ENCODE results near the gene L3MBTL4. TPM values are rescaled to one million over a fixed set of nuclear protein-coding genes. Genes with fewer than 3 reads are reported as not detected.

The L3MBTL4 gene
- total RNA-seq = 10 to 100 TPM in 1 of 2 donors, 1 to 10 TPM in 1; 4.1 to 10.2 TPM

DNA sequence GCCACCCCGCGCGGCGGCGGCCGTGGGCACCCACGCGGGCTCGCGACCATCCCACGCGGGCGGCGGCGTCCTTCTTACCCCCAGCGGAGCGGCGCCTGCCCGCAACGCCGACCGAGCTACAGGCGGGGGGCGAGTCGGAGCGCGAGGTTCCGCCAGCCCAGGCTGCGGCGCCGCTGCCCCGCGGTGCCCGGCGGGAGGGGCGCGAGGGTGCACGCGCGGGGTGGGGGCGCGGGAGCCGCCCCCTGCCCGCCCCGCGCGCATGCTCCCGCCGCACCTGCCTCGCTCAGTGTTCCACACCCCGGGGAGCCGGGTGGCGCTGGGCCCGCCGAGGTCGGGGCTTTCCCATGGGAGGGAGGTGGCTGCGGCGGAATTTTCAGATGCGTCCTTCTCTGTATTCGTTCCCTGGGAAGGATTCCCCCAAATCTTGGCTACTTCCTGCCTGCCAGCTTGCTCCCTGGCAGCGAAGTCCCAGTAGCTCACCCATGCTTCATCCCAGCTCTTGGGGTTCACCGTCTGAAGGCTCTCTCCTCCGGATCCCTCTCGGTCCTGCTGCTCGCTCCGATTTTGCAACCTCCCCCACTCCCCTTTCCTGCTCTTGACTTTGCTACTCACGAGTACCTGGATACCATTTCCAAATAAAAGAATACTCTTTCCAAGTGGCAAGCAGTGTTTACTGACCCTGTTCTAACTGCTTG lies at the start of gene L3MBTL4:
TSS of gene L3MBTL4 (minus strand) at position 189 of the 695 bp plus-strand sequence. CDS start 103,286 bp downstream, outside the sequence.
- H3K4me3 Mint-ChIP-seq = peak within 1 kb of the TSS; percentile 85
- DNase-seq (ENCODE audit: low spot score) = peak; percentile 84
- H3K9me3 Mint-ChIP-seq = no peaks in the 10 kb centered on the region
- H3K27ac Mint-ChIP-seq = peak within 1 kb of the TSS; percentile 78 to 96
- H3K36me3 Mint-ChIP-seq = no peaks in the 10 kb centered on the region
- peaks cover 26 to 31% of the 10 kb centered on the region in 2 donors for H3K4me1 Mint-ChIP-seq (ENCODE audit: low read depth in 2 of 2)
- ATAC-seq = peak; percentile 76 to 80
- peaks cover 0 to 3% of the 10 kb centered on the region in 2 donors for H3K27me3 Mint-ChIP-seq

DNA sequence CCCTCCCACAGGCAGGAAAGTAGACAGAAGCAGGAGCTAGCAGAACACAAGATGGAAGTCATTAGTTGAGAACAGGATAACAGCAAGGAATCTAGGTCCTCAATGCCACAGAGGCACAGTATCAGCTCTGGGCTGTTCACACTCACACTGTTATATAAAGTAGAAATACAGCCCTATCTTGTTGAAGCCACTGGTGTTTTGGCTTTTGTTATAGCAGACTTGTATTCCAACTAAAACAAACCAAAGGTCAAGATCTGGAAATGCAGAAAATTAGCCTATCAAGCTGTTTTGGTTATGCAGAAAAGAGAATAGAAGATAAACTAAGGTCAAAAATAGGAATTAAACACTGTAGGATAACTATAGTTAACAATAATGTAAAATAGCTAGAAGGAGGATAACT lies 37.5 kb upstream of the L3MBTL4 start:
- H3K9me3 Mint-ChIP-seq = no peaks in the 10 kb centered on the region
- H3K27ac Mint-ChIP-seq = no peak overlapping the region
- no peak for ATAC-seq
- H3K36me3 Mint-ChIP-seq = no peaks in the 10 kb centered on the region
- H3K4me3 Mint-ChIP-seq = no peak overlapping the region
- no peak for DNase-seq (ENCODE audit: low spot score)
- H3K27me3 Mint-ChIP-seq = peaks cover 8 to 13% of the 10 kb centered on the region in 2 donors
- H3K4me1 Mint-ChIP-seq (ENCODE audit: low read depth in 2 of 2) = peaks cover 0 to 4% of the 10 kb centered on the region in 2 donors

DNA sequence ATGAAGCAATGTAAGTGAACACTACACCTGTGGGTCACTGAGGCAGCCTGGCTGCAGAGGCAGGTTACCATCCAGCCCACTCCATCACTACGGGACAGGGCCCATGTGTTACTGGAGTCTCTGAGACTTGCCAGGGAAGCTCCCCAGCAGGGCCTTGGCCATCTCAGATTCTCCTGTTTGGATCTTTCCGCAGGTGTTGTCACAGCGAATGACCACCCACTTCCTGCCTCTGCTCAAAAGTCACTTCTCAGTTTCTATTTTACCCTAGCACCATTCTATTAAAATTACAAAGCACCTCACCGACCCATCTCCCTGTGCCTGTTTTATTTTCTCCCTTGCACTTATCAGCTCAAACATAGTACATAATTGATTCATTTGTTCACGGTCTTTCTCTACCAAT lies 34.5 kb upstream of the L3MBTL4 start:
- H3K36me3 Mint-ChIP-seq = no peaks in the 10 kb centered on the region
- no peaks in the 10 kb centered on the region for H3K4me1 Mint-ChIP-seq (ENCODE audit: low read depth in 2 of 2)
- DNase-seq (ENCODE audit: low spot score) = no peak
- H3K27ac Mint-ChIP-seq = no peak overlapping the region
- ATAC-seq = no peak
- H3K27me3 Mint-ChIP-seq = peaks cover 0 to 5% of the 10 kb centered on the region in 2 donors
- H3K4me3 Mint-ChIP-seq = no peak overlapping the region
- H3K9me3 Mint-ChIP-seq = no peaks in the 10 kb centered on the region

DNA sequence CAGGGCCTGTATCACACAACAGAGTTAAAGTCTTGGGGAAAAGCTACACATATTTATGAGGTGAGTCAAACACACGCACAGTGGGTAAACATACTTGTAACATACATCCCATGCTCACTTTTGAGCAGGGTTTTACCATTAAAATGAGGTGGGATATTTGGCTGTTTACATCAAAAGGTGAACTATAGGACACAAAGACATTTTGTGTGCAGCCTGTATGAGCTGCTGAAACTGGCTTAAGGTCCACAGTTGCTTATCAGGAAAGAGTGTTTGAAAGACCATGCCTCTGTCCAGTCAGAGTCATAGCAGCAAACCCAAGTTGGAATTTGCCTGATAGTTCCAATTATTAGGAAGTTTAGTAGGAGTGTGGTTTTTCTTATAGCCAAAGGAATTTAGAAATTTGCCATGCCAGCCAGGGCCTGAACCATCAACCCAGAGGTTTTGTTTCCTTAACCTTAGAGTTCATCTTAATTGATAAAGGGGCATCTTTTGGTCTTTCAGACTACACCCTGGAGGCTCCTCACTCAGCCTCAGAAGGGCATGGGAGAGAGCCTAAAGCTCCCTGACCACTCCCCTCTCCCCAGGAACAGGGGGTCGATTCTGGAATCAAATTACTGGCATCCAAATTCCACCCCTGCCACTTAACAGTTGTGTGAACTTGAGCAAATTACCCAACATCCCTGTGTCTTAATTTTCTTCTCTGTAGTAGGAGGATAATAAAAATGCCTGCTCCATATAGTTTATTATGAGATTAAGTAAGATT lies 29.9 kb upstream of the L3MBTL4 start:
- Mint-ChIP-seq H3K27me3 (peaks cover 12 to 16% of the 10 kb centered on the region in 2 donors), H3K4me1 (ENCODE audit: low read depth in 2 of 2) (no peaks in the 10 kb centered on the region), H3K36me3 (no peaks in the 10 kb centered on the region), H3K9me3 (no peaks in the 10 kb centered on the region), H3K4me3 (no peak overlapping the region), H3K27ac (no peak overlapping the region)
- ATAC-seq = no peak
- no peak for DNase-seq (ENCODE audit: low spot score)

DNA sequence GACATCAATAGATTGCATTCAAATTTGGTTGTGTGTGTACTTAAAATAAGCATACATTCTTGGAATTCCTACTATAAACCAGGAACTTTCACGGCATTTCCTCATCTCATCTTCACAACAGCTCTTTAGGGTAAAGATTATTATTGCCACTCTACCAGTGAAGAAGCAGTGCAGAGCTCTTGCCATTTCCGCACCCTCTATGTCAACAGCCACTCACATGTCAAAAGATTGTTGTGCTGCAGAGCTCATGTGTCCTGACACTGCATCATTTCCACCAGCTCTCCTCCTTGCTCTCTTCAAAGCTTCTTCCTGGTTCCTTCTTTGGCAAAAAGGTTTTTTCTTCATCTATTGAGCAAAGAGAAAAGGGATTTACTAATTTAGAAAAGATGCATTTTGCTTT lies 26.5 kb upstream of the L3MBTL4 start:
- peaks cover 16 to 23% of the 10 kb centered on the region in 2 donors for H3K27me3 Mint-ChIP-seq
- no peak overlapping the region for H3K27ac Mint-ChIP-seq
- no peak for DNase-seq (ENCODE audit: low spot score)
- no peaks in the 10 kb centered on the region for H3K9me3 Mint-ChIP-seq
- no peak overlapping the region for H3K4me3 Mint-ChIP-seq
- ATAC-seq = no peak
- H3K36me3 Mint-ChIP-seq = no peaks in the 10 kb centered on the region
- no peaks in the 10 kb centered on the region for H3K4me1 Mint-ChIP-seq (ENCODE audit: low read depth in 2 of 2)

DNA sequence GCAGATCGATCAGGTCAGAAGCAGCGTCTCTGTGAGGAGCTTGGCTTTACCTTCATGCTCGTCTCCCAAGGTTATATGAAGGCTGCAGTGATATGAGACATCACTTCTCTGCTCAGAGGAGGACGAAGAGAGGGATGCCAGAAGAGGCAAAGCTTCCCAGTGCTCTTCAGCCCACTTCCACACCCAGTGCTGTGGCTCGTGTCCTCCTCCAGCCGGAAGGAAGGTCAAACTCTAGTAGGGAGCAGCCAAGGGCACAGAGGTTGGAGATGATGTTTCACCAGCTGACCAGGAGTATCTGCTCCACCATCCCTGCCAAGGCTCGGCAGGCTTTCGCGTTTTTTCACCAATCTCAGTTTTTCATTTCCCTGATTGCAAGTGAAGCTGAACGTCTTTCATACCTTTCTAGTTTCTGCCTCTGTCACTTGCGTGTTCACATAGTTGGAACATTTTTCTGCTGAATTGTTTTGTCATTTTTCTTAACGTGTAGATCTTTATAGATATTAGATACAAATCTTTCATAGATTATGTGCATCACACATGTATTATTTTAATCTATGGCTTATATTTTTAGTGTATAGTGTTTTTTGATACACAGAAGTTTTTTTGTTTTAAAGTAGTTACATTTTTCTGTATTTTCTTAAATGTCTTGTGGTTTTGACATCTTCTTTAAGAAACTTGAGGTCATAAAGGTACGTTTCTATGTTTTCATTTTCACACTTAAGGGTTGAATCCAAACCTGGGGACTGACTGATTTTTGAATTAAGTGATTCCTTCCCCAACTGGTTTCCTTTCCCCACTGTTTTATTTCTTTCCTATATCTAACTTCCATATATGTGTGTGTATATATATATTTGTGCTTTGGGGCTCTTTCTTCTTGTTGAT lies 23.5 kb upstream of the L3MBTL4 start:
- no peak overlapping the region for H3K4me3 Mint-ChIP-seq
- peaks cover 18 to 23% of the 10 kb centered on the region in 2 donors for H3K27me3 Mint-ChIP-seq
- no peaks in the 10 kb centered on the region for H3K36me3 Mint-ChIP-seq
- H3K9me3 Mint-ChIP-seq = no peaks in the 10 kb centered on the region
- DNase-seq (ENCODE audit: low spot score) (no peak), ATAC-seq (no peak)
- no peak overlapping the region for H3K27ac Mint-ChIP-seq
- no peaks in the 10 kb centered on the region for H3K4me1 Mint-ChIP-seq (ENCODE audit: low read depth in 2 of 2)

DNA sequence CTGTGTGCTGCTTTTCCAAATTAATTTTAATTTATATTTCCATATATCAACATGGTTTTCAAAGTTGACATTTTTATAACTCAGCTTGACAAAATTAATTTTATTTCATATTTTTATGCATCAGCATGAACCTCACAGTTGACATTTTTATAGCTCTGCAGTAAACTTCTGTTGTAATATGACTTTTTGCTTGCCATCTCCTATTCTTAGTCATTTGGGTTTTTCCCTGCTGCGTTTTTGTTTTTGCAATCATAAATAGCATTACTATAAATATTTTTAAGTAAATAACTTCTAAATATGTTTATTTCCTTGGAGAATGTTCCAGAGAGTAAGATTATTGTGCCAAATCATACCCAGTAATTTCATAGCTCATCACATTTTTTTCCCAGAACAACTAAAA lies 21.0 kb upstream of the L3MBTL4 start:
- DNase-seq (ENCODE audit: low spot score) (no peak), ATAC-seq (no peak)
- Mint-ChIP-seq H3K4me1 (ENCODE audit: low read depth in 2 of 2) (peaks cover 0 to 4% of the 10 kb centered on the region in 2 donors), H3K27me3 (peaks cover 2 to 11% of the 10 kb centered on the region in 2 donors), H3K27ac (no peak overlapping the region), H3K36me3 (no peaks in the 10 kb centered on the region), H3K9me3 (no peaks in the 10 kb centered on the region), H3K4me3 (no peak overlapping the region)

DNA sequence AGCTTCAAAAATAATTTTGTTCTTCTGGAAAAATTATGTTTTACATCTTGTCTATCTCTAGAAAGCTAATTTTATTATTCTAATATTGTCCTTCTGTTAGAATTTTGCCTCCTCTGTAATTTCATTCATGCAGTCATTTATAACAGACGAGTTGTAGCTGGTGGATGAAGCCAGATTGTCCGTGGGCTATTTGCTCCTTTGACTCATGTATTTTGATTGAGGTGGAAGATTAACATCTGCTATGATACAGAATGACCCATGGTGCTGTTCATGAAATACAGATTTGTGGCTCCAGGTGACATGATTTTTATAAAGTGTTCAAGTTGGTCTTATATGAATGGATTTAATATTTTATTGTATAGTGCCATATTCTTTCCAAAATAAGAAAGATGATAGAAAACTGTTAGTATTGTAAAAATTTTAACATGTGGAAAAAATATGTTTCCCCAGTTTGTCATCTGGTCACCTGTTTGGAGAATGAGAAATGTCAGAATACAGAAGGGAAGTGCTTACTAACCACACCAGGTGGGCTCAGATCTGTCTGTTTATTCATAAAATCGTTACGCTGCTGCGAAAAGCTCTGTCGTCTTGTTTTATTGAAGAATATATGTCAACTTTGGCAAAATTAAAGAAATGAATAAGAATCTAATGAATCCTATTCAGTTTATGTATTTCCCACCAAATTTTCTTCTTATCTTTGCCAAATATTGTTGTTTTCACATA lies 20.4 kb upstream of the L3MBTL4 start:
- ATAC-seq = no peak
- H3K27me3 Mint-ChIP-seq = peaks cover 2 to 11% of the 10 kb centered on the region in 2 donors
- H3K36me3 Mint-ChIP-seq = no peaks in the 10 kb centered on the region
- no peak overlapping the region for H3K4me3 Mint-ChIP-seq
- no peak for DNase-seq (ENCODE audit: low spot score)
- no peak overlapping the region for H3K27ac Mint-ChIP-seq
- no peaks in the 10 kb centered on the region for H3K9me3 Mint-ChIP-seq
- H3K4me1 Mint-ChIP-seq (ENCODE audit: low read depth in 2 of 2) = peaks cover 0 to 4% of the 10 kb centered on the region in 2 donors

DNA sequence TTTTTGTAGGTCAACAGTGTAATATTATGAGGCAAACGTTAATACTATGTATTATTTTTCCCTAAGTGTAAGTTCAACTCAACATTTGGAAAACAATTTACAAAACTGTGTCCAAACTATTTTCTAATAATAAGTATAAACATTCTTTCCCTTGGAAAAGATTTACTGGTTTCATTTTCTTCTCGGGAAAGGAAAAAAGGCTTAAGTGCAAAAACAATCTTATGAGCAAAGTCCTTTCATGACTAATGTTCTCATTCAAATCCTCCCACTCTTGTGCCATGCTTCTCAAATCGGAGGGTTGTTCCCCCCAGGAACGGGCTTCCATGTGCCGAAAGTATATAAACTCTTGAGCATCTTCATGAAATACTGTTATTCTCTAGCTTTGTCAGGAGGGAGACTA lies 19.8 kb upstream of the L3MBTL4 start:
- no peaks in the 10 kb centered on the region for H3K9me3 Mint-ChIP-seq

DNA sequence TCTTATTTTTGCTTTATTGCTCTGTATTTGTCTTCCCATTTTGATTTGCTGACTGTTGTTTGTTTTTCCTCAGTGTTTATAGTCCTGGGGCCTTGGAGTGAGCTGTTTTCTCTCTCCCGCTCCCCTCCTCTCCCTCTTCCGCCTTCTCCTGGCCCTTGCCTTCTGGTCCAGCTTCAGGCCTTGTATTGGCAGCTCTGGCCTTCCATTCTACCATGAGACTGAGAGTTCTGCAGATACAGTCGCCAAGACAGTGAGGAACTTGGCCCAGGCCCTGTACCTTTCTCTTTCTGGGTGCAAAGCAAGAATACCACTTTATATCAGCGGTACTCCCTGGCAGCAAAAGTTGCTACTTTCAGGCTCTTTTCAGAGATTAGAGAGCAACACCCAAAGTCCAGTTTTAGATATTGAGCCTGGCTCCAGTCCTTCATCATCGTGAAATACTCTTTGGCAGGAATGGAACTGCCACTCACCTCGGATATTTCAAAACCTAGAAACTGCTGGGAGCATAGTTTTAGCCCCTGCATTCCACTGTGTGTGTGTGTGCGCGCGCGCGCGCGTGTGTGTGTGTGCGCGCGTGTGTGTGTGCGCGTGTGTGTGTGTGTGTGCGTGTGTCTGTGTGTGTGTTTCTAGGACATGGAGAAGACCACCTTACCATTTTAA lies 17.1 kb upstream of the L3MBTL4 start:
- H3K9me3 Mint-ChIP-seq = no peaks in the 10 kb centered on the region

More for the DNA sequence above, 19.8 kb upstream of the L3MBTL4 start:
- no peak for DNase-seq (ENCODE audit: low spot score)
- Mint-ChIP-seq H3K36me3 (no peaks in the 10 kb centered on the region), H3K27ac (no peak overlapping the region), H3K27me3 (peaks cover 2 to 11% of the 10 kb centered on the region in 2 donors), H3K4me1 (ENCODE audit: low read depth in 2 of 2) (peaks cover 0 to 4% of the 10 kb centered on the region in 2 donors), H3K4me3 (no peak overlapping the region)
- no peak for ATAC-seq

DNA sequence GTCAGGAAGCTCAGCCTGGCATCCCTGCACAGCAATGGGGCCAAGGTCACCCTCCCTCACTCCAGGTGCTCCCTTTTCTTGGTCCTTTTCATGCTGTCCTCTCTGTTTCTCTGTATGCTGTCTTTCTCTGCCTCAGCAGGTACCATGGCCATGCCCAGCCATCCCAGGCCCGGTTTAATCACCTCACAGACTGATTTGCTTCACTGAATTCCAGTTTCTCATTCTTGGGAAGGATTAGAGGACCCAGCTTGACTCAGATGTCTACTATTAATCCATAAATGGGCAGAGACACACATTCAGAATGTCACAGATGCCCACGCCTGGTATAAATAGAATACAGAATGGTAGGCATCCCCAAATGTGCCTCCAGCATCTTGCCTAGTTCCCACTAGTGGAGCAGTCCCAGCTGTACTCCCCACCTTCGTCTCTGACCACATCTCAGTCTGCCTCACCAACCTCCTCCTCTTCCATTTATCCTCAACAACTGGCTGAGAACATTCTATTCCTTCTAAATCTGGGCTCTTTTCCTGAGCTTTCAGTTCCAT lies 14.2 kb upstream of the L3MBTL4 start:
- peaks cover 0 to 2% of the 10 kb centered on the region in 2 donors for H3K27me3 Mint-ChIP-seq
- no peaks in the 10 kb centered on the region for H3K9me3 Mint-ChIP-seq
- no peak overlapping the region for H3K27ac Mint-ChIP-seq
- H3K36me3 Mint-ChIP-seq = no peaks in the 10 kb centered on the region
- H3K4me3 Mint-ChIP-seq = no peak overlapping the region
- H3K4me1 Mint-ChIP-seq (ENCODE audit: low read depth in 2 of 2) = peaks cover 0 to 4% of the 10 kb centered on the region in 2 donors
- ATAC-seq (no peak), DNase-seq (ENCODE audit: low spot score) (no peak)

More for the DNA sequence above, 17.1 kb upstream of the L3MBTL4 start:
- DNase-seq (ENCODE audit: low spot score) (no peak), ATAC-seq (no peak)
- H3K27me3 Mint-ChIP-seq = peaks cover 0 to 2% of the 10 kb centered on the region in 2 donors
- H3K36me3 Mint-ChIP-seq = no peaks in the 10 kb centered on the region
- H3K4me1 Mint-ChIP-seq (ENCODE audit: low read depth in 2 of 2) = peaks cover 0 to 4% of the 10 kb centered on the region in 2 donors
- H3K27ac Mint-ChIP-seq = no peak overlapping the region
- H3K4me3 Mint-ChIP-seq = no peak overlapping the region

DNA sequence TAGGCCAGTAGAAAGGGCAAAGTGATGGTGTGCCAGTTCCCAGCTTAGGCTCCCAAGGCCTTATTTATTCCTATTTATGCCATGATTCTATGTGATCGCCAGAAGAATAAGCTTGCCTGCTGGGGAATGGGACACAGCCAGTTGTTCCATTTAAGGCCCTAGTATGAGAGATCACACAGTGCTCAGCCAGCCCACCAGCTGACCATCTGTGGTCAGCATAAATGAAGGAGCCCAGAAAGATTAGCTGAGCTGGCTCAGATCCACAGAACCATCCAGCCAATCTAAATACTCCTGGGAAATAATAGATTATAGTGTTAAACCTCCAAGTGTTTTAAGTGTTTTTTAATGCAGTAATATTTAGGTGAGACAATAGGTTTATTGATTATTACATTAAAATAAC lies 12.6 kb upstream of the L3MBTL4 start:
- peaks cover 0 to 4% of the 10 kb centered on the region in 2 donors for H3K4me1 Mint-ChIP-seq (ENCODE audit: low read depth in 2 of 2)
- no peaks in the 10 kb centered on the region for H3K9me3 Mint-ChIP-seq
- ATAC-seq (no peak), DNase-seq (ENCODE audit: low spot score) (no peak)
- H3K4me3 Mint-ChIP-seq = no peak overlapping the region
- no peaks in the 10 kb centered on the region for H3K36me3 Mint-ChIP-seq
- H3K27ac Mint-ChIP-seq = no peak overlapping the region
- no peaks in the 10 kb centered on the region for H3K27me3 Mint-ChIP-seq

All from natural killer cell treated with Interleukin-12 subunit alpha and Interleukin-12 subunit beta and Interleukin-15 and Interleukin-18, amount 100 ng/mL, for 72 hours (primary cell).